Endothelial cell of umbilical vein (primary cell): Measurements from ENCODE around the gene MOAP1. TPM values are rescaled to one million over a fixed set of nuclear protein-coding genes. Genes with fewer than 3 reads are reported as not detected.

Experiments
- BruUV-seq: library from RNA; stranded (reverse); fragments of 400-500 nt; replicated peaks from 2 replicates; lab custom pipeline; 2021; lab: Mats Ljungman, UMichigan
- CTCF ChIA-PET: fragments of 300-600, 350-600 bp; sonication (Branson Sonifier 250); formaldehyde crosslinking; loops from one replicate; lab custom pipeline; 2021; ENCODE audit warnings: antibody characterized with exemption, inconsistent platforms; lab: Charles Lee
- POLR2A ChIA-PET: fragments of 300-600, 350-600 bp; sonication (Branson Sonifier 250); formaldehyde crosslinking; loops from one replicate; lab custom pipeline; 2021; ENCODE audit warnings: antibody characterized with exemption, inconsistent platforms; lab: Charles Lee
- DNase-seq: peaks from one replicate; pipeline ENCODE4 v3.0.0-alpha.2; 2011; ENCODE audit warnings: low read depth, low spot score
- FAIRE-seq: peaks from 2 replicates; lab custom pipeline; 2011; peaks lifted over from hg19 to GRCh38; lab: Jason Lieb, UNC
- H2AFZ ChIP-seq: 2 replicates; pipeline ENCODE4 v1.6.0; 2012; ENCODE audit warnings: low read depth, low read length, control low read depth, inconsistent platforms
- H3K27ac ChIP-seq: 2 replicates; pipeline ENCODE4 v1.5.1; 2011; ENCODE audit warnings: low read depth, mild to moderate bottlenecking, control low read depth, low read length, moderate library complexity; ENCODE audit not compliant: insufficient read depth
- H3K27me3 ChIP-seq, 2 experiments: 2 replicates each; pipeline versions ENCODE4 v1.6.0 to v1.6.1; 2011; ENCODE audit warnings: low read length in 2 of 2, mixed read lengths in 1 of 2; ENCODE audit not compliant: control insufficient read depth in 2 of 2, insufficient read depth in 2 of 2
- H3K36me3 ChIP-seq, 2 experiments: 2 replicates in 1 of 2; 3 replicates in 1 of 2; pipeline ENCODE4 v1.5.1; 2011; ENCODE audit warnings: low read length in 2 of 2, mild to moderate bottlenecking in 1 of 2, moderate library complexity in 1 of 2; ENCODE audit not compliant: control insufficient read depth in 2 of 2, insufficient read depth in 2 of 2; ENCODE audit errors: extremely low read depth in 1 of 2
- H3K4me1 ChIP-seq: 3 replicates; pipeline ENCODE4 v1.5.1; 2011; ENCODE audit warnings: mild to moderate bottlenecking, low read length; ENCODE audit not compliant: control insufficient read depth, insufficient read depth; ENCODE audit errors: extremely low read depth
- H3K4me2 ChIP-seq: 2 replicates; pipeline ENCODE4 v1.6.1; 2011; ENCODE audit warnings: low read length, control low read depth, mixed read lengths; ENCODE audit not compliant: insufficient read depth
- H3K4me3 ChIP-seq, 3 experiments: fragments of 200-600 bp in 1 of 3; sonication (generic), shearing (Covaris generic) in 1 of 3; replicated peaks in 1 of 3; 2 replicates each; pipeline ENCODE4 v1.5.1; 2011 to 2016; ENCODE audit warnings: control low read depth in 3 of 3, low read length in 3 of 3, mild to moderate bottlenecking in 2 of 3, inconsistent platforms in 1 of 3, low read depth in 1 of 3, moderate library complexity in 1 of 3; ENCODE audit not compliant: insufficient read depth in 1 of 3
- H3K79me2 ChIP-seq: 2 replicates; pipeline ENCODE4 v1.6.0; 2012; ENCODE audit warnings: low read length, inconsistent platforms; ENCODE audit not compliant: control insufficient read depth, insufficient read depth
- H3K9ac ChIP-seq: replicated peaks from 2 replicates; pipeline ENCODE3; 2011; ENCODE audit warnings: low read length, control low read depth; ENCODE audit not compliant: insufficient read depth; ENCODE audit errors: extremely low read depth
- H3K9me1 ChIP-seq: replicated peaks from 3 replicates; pipeline ENCODE4 v1.6.0; 2011; ENCODE audit warnings: mild to moderate bottlenecking, low read length; ENCODE audit not compliant: control insufficient read depth, insufficient read depth; ENCODE audit errors: extremely low read depth
- H3K9me3 ChIP-seq: replicated peaks from 2 replicates; pipeline ENCODE4 v1.5.1; 2012; ENCODE audit warnings: low read length, inconsistent platforms; ENCODE audit not compliant: control insufficient read depth, insufficient read depth
- H4K20me1 ChIP-seq: replicated peaks from 2 replicates; pipeline ENCODE3; 2011; ENCODE audit warnings: mild to moderate bottlenecking, low read length; ENCODE audit not compliant: control insufficient read depth, insufficient read depth; ENCODE audit errors: extremely low read depth
- EZH2 ChIP-seq: IDR thresholded peaks from 2 replicates; pipeline ENCODE4 v1.6.1; 2012; ENCODE audit warnings: borderline replicate concordance, low read depth, mild to moderate bottlenecking, moderate library complexity, low read length, inconsistent platforms; ENCODE audit not compliant: severe bottlenecking
- FOS ChIP-seq: IDR thresholded peaks from 2 replicates; pipeline ENCODE4 v1.6.1; 2011; ENCODE audit warnings: mild to moderate bottlenecking, low read length, moderate library complexity, borderline replicate concordance; ENCODE audit not compliant: insufficient read depth
- GATA2 ChIP-seq: IDR thresholded peaks from 2 replicates; pipeline ENCODE4 v1.7.0; 2011; ENCODE audit warnings: low read depth, mild to moderate bottlenecking, moderate library complexity, mixed read lengths, low read length; ENCODE audit not compliant: insufficient read length, insufficient read depth
- JUN ChIP-seq: IDR thresholded peaks from 2 replicates; pipeline ENCODE4 v1.6.1; 2011; ENCODE audit warnings: borderline replicate concordance, low read depth; ENCODE audit not compliant: insufficient read length, insufficient read depth
- MYC ChIP-seq: IDR thresholded peaks from one replicate; pipeline ENCODE4 v1.6.1; 2011; ENCODE audit warnings: mild to moderate bottlenecking, low read depth, low read length
- POLR2A ChIP-seq: IDR thresholded peaks from 2 replicates; pipeline ENCODE4 v1.6.1; 2012; ENCODE audit warnings: low read depth, mild to moderate bottlenecking, control low read depth, low read length
- POLR2AphosphoS5 ChIP-seq: IDR thresholded peaks from 2 replicates; pipeline ENCODE4 v1.6.1; 2012; ENCODE audit warnings: low read depth, mild to moderate bottlenecking, control low read depth, low read length, moderate library complexity; ENCODE audit not compliant: insufficient read depth
- dilution Hi-C: fragments of 300-500 bp; cut with MboI; formaldehyde crosslinking; loops from one replicate; pipeline ENCODE4 v1.15.0; 2019; ENCODE audit warnings: low sequenced_read_pairs; ENCODE audit not compliant: extremely low pct_ligation_motif_present
- intact Hi-C: fragments of 100-400 bp; cut with micrococcal nuclease; formaldehyde crosslinking; loops from one replicate; pipeline ENCODE4 v1.10.0; 2022
- polyA plus RNA-seq, 4 experiments: library from polyadenylated mRNA; depleted of rRNA in 3 of 4; stranded (reverse) in 3 of 4; unstranded in 1 of 4; fragments of >200 nt; gene quantifications; 2 replicates each; pipeline versions ENCODE4 v1.2.1 to v1.2.3, GENCODE V29; 2011 to 2012; ENCODE audit warnings: missing spikeins in 1 of 4
- total RNA-seq: library from RNA; stranded (reverse); gene quantifications from 2 replicates; pipeline ENCODE4 v1.2.3, GENCODE V29; 2021
- TF ChIP-seq, protein P1 (sequence below), 2 donors: IDR thresholded peaks; 1 replicate in 1 of 2; 2 replicates in 1 of 2; pipeline ENCODE4 v1.5.1; 2011; ENCODE audit warnings: low read length in 2 of 2, mild to moderate bottlenecking in 2 of 2, moderate library complexity in 2 of 2, control low read depth in 1 of 2, inconsistent platforms in 1 of 2, low read depth in 1 of 2; ENCODE audit not compliant: insufficient read depth in 1 of 2; ENCODE audit errors: extremely low read depth in 1 of 2
- TF ChIP-seq, protein P2 (sequence below): IDR thresholded peaks from 2 replicates; pipeline ENCODE4 v1.6.1; 2011; ENCODE audit not compliant: insufficient read depth, insufficient read length

Gene MOAP1
- total and polyA plus RNA-seq, 2 donors (not counting 3 experiments of a cell fraction or from before 2014, with no cell fraction given) = 15.0 to 21.0 TPM

DNA sequence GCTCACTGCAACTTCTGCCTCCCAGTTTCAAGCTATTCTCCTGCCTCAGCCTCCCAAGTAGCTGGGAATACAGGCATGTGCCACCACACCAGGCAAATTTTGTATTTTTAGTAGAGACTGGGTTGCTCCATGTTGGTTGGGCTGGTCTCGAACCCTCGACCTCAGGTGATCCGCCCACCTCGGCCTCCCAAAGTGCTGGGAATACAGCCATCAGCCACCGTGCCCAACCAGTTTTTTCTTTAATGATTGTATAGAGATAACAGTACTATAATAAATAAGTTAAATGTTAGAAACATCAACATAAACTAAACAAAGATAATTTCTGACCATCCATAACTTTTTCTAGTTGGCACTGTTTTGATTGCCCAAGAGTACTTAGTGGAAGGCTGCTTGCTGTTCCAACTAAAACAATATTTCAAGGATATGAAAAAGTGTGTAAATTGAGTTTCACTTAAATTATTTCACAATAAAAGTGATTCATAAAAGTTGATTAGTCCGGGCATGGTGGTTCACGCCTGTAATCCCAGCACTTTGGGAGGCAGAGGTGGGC, 16.5 kb upstream of the MOAP1 start:
- Histone ChIP-seq H3K27ac (no peak overlapping the region), H3K9ac (no peak overlapping the region), H3K79me2 (peaks cover 17% of the 10 kb centered on the region), H3K4me3 (no peak overlapping the region), H3K9me1 (no peaks in the 10 kb centered on the region), H2AFZ (no peak overlapping the region), H3K4me1 (peaks cover 7% of the 10 kb centered on the region), H3K4me2 (no peak overlapping the region), H3K36me3 (no peaks in the 10 kb centered on the region), H3K9me3 (no peaks in the 10 kb centered on the region), H3K27me3 (no peaks in the 10 kb centered on the region), H4K20me1 (no peaks in the 10 kb centered on the region)
- TF ChIP-seq POLR2AphosphoS5 (no peak), MYC (no peak), GATA2 (no peak), FOS (no peak), POLR2A (no peak), JUN (no peak), EZH2 (no peak)
- TF ChIP-seq, protein P1, sequence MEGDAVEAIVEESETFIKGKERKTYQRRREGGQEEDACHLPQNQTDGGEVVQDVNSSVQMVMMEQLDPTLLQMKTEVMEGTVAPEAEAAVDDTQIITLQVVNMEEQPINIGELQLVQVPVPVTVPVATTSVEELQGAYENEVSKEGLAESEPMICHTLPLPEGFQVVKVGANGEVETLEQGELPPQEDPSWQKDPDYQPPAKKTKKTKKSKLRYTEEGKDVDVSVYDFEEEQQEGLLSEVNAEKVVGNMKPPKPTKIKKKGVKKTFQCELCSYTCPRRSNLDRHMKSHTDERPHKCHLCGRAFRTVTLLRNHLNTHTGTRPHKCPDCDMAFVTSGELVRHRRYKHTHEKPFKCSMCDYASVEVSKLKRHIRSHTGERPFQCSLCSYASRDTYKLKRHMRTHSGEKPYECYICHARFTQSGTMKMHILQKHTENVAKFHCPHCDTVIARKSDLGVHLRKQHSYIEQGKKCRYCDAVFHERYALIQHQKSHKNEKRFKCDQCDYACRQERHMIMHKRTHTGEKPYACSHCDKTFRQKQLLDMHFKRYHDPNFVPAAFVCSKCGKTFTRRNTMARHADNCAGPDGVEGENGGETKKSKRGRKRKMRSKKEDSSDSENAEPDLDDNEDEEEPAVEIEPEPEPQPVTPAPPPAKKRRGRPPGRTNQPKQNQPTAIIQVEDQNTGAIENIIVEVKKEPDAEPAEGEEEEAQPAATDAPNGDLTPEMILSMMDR (IDR thresholded peaks at IDR 0.05; ENCODE audit: extremely low read depth in 1 of 2, insufficient read depth in 1 of 2, low read depth in 1 of 2, low read length in 2 of 2) = no peak
- TF ChIP-seq, protein P2, sequence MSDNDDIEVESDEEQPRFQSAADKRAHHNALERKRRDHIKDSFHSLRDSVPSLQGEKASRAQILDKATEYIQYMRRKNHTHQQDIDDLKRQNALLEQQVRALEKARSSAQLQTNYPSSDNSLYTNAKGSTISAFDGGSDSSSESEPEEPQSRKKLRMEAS = no peak
- ChIA-PET CTCF (no interaction called here), POLR2A (no interaction called here)
- FAIRE-seq (no peak), DNase-seq (no peak)
- intact Hi-C loops = no loop called here
- no TSS peak for BruUV-seq
- dilution Hi-C loops = no loop called here
